Globus pallidus (tissue), 1 donor: Measurements from ENCODE around the gene DOHH.
"Not testable (repeated sequence)": the region's sequence is repeated elsewhere in the genome, so short reads cannot be mapped to it uniquely, and the experiment has no call there.

Source experiments
- DNase-seq: peaks from one replicate; pipeline ENCODE4 v3.0.0-alpha.2; 2015; ENCODE audit warnings: low spot score

The DOHH gene

GRCh38 chr19:3457528-3458228 lies 42.8 kb downstream of the DOHH start:
- DNase-seq: no peak

- no peak for DNase-seq
Observed at GRCh38 chr19:3456925-3457527, 43.4 kb downstream of the DOHH start.

GRCh38 chr19:3455960-3456601 lies 44.4 kb downstream of the DOHH start:
- DNase-seq: no peak

- no peak for DNase-seq
Observed at GRCh38 chr19:3455393-3455955, 45.0 kb downstream of the DOHH start.

- no peak for DNase-seq
Observed at GRCh38 chr19:3454656-3455392, 45.6 kb downstream of the DOHH start.

GRCh38 chr19:3453840-3454239 lies 46.6 kb downstream of the DOHH start:
- DNase-seq: no peak

- not testable (repeated sequence) for DNase-seq
Observed at GRCh38 chr19:3452942-3453214, 47.6 kb downstream of the DOHH start.

- no peak for DNase-seq
Observed at GRCh38 chr19:3452171-3452941, 48.1 kb downstream of the DOHH start.

GRCh38 chr19:3451451-3451866 lies 49.0 kb downstream of the DOHH start:
- no peak for DNase-seq

- no peak for DNase-seq
Observed at GRCh38 chr19:3450796-3451411, 49.6 kb downstream of the DOHH start.

GRCh38 chr19:3448616-3449334 lies 51.7 kb downstream of the DOHH start:
- DNase-seq: no peak

- DNase-seq: not testable (repeated sequence)
Observed at GRCh38 chr19:3446657-3447056, 53.8 kb downstream of the DOHH start.

- DNase-seq: no peak
Observed at GRCh38 chr19:3444695-3445234, 55.7 kb downstream of the DOHH start.

- DNase-seq: no peak
Observed at GRCh38 chr19:3443840-3444694, 56.4 kb downstream of the DOHH start.

- DNase-seq: no peak
Observed at GRCh38 chr19:3442487-3443071, 57.9 kb downstream of the DOHH start.

- DNase-seq: no peak
Observed at GRCh38 chr19:3441986-3442329, 58.5 kb downstream of the DOHH start.

GRCh38 chr19:3441089-3441985 lies 59.1 kb downstream of the DOHH start:
- DNase-seq: no peak
